ENCODE data around the gene ZNF853.
A peak's percentile ranks its signal among the peaks of the same experiment; 100 is the strongest.

Gene ZNF853

DNA sequence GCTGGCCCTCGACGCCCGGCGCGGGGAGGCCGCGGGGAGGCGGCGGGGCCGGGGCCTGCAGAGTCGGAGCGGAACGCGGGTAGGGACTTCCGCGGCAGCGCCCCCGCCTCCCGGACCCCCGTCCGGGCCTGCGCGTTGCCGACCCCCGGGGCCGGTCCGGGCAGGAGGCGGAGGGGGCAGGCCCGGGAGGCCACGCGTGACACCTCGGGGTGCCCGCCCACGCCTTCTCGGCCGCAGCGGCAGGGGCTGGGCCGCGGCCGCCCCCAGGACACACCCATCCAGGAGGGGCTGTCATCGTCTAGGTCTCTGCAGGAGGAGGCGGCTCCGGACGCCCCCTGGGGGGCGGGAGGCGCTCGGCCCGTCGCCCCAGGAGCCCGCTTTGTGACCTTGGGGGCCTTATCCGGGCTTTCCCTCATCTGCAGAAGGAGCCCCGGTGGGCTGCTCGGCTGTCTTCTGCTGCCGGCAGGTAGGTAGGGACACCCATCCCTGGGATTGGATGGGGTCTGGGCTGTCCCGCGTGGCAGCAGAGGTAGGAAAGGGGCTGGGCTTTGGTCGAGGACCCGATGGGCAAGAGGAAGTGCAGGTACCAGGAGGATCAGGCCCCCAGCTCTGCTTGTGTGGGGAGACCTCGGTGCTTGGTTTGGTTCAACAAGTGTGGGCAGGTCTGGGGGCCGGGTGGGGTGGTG is 22.3 kb downstream of the ZNF853 start:
- peak; percentile 20 to 50 (median 41) for DNase-seq

DNA sequence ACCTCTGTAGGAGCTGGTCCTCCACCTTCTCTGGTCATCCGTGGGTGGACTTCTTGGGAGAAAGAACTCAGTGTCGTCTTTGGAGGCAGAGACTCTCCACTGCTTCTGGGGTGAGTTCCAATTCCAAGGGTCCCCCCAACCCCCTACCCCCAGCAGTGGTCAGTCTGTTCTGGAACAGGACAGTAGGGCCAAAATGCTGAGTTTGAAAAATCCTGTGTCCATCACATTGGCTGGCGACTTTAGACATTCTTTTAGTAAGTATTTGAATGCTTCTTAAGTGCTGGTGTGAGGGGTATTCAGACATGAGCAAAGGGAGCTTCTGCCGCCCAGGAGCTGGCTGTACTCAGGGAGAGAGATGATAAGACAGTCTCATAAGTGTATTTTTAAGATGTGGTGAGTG is 23.6 kb downstream of the ZNF853 start:
- no peak for DNase-seq

DNA sequence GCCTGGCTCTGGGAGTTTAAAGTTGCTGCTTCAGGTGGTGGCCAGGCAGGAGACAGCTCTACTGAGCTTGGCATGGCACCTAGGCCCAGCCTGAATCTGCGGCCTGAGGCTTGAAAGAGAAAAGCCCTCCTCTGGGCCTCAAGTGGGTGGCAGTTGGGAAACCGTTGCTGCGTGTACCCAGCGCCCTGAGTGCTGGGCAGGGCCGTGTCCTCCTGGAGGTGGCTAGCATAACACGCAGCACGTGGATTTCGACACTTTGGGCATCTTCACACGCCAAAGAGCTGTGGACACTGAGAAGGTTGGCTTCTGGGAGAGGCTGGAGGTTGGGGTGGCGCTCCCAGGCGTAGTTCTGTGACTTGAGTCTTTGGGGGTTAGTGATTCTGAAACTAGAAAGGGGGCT is 24.2 kb downstream of the ZNF853 start:
- DNase-seq = no peak

DNA sequence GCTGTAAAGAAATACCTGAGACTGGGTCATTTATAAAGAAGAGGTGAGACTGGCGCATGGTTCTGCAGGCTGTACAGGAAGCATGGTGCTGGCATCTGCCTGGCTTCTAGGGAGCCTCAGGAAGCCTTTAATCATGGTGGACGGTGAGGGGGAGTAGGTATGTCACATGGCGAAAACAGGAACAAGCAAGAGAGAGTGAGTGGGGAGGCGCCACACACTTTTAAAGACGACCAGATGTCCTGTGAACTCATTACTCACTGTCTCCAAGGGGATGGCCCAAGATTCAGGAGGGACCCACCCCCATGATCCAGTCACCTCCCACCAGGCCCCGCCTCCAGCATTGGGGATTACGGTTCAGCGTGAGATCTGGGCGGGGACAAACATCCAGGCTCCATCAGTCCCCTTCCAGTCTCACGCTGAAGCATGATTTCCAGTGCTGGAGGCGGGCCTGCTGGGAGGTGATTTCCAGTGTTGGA is 24.9 kb downstream of the ZNF853 start:
- DNase-seq = no peak

DNA sequence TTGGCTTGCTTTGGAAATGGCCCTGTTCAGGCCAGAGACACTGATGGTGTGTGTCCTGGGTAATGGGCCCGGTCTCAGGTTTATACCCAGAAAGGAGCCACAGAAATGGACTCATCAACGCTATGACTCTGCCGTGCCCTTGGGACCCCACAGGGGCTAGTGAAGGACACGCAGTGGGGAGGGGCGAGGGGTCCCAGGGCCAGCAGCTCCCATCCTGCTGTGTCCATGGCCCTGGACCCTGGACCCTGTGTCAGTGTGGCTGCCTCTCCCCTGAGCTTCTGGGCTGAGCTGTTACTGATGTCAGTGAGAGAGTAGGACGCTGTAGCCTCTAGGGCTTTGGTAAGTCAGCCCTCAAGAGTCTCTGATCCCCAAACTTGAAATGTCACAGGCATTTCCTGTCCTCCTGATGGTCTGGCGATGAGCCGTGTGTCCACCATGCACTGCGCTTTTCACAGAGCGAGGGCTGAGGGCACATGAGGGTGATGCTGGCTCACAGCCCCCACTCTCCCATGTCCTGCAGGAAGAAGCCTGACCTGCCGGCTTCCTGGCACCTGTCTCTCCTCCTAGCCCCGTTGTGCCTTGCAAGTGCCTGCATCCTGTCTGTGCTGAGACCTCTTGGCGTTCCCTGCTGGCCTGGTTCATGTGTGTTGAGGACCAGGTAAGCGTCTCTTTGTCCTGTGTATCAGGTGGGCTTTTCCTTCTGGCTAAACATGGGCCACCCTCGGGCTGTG is 26.1 kb downstream of the ZNF853 start:
- no peak for DNase-seq

DNA sequence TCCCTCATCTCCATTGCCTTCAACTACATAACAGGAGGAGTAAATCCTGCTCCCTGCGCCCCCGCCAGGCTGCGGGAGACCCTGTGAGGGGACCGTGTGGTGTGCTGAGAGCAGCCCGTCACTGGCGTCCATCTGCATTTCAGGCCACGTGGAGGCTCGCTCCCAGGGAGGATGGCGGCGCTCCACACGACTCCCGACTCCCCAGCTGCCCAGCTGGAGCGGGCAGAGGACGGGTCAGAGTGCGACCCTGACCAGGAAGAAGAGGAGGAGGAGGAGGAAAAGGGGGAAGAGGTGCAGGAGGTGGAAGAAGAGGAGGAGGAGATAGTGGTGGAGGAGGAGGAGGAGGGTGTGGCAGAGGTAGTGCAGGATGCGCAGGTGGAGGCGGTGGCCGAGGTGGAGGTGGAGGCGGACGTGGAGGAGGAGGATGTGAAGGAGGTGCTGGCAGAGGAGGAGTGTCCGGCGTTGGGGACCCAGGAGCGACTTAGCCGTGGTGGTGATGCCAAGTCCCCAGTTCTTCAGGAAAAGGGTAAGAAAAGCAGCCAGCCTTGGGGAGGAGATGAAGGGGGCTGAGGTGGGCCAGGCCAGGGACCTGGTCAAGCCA is 26.9 kb downstream of the ZNF853 start:
- no peak for DNase-seq

DNA sequence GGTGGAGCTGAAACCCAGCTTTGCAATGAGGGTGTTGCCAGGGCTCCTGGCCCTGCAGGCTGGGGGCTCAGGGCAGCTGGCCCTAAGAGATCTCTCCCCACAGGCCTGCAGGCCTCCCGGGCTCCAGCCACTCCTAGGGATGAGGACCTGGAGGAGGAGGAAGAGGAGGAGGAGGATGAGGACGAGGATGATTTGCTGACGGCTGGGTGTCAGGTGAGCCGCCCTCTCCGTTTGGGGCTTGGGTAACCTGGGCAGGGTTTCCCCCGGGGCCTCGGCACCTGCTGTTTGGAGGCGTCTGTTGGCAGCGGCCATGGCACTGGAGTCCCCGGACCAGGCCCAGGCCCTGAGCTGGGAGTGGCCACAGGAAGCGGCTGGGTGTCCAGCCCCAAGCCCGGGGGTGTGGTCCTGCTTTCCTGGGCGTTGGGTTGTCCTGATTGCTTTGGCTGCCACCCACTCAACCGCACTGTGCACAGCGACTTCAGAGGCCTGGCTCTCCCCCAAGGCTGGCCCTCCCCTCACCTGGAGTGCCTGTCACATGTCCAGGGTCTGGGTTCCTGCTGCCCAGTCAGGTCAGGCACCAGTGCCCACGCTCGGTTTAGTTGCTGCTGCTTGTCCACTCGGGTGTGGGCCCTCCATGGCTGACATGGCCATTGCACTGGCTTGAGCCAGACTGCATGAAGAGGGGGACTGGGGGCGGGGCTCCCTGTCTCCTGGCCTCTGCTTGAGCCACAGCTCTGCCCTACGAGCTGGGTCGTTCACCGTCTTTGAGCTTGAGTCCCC is 27.6 kb downstream of the ZNF853 start:
- no peak for DNase-seq

DNA sequence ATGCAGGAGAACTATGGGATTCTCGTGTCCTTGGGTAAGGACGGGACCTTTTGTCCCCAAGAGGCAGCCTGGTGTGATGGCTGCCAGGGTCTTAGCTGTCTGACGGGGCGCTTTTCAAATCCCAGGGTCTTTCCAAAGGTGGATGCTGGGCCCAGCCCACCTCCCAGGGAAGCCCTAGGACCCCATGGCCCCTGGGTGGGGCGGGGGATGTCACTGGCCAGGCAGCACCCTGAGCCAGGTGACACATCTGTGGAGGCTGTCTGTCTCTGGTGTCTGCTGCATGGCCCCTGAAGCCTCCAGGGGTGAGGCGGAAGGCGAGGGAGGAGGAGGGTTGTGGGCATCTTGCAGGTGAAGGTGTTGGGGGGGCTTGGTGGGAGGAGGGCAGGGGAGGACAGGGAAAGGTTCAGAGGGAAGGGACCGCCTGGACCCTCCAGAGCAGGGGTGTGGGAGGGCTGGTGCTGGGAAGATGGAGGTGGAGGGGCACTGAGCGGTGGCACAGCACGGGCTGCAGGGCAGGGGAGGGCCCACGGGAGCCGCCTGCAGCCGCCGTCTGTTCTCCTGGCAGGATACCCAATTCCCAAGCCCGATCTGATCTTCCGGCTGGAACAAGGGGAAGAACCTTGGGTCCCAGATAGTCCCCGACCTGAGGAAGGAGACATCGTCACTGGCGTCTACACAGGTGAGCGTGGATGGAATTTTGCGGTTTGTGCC is 28.7 kb downstream of the ZNF853 start:
- DNase-seq = no peak

DNA sequence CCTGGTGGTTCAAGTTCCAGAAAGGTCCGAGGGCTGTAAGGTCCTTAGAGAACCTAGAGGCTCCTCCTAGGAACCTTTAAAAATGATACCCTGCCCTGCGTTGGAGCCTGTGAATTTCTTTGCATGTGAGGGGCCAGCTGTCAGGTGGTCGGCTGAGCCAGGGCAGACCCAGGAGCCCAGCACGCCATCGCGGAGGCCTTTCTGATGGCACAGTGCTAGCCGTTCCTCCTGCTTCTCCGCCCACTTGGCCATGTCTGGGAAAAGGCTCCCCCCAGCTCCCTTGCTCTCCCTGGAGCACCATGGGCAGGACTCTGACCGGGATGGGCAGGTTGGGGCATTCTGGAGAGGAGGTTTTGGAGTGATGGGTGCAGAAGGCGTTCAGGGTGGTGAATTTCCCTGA is 29.3 kb downstream of the ZNF853 start:
- no peak for DNase-seq

DNA sequence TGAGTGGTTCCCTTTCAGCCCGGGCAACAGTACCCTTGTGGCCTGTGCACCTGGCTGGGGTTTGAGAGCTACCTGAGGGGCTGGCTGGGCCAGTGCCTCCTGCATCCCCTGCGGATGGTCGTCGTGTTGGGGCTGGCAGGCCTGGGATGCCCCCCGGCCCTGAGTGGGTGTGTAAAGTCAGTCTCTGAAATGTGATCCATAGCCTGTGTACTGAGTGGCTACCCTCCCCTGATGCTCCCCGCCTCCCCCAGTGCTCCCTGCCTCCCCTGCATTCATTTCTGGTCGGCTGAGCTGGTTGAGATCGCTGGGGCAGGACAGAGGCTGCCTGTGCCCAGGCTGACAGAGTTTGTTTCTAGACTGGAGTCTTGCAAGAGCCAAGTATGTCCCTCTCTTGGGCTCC is 31.1 kb downstream of the ZNF853 start:
- no peak for DNase-seq

DNA sequence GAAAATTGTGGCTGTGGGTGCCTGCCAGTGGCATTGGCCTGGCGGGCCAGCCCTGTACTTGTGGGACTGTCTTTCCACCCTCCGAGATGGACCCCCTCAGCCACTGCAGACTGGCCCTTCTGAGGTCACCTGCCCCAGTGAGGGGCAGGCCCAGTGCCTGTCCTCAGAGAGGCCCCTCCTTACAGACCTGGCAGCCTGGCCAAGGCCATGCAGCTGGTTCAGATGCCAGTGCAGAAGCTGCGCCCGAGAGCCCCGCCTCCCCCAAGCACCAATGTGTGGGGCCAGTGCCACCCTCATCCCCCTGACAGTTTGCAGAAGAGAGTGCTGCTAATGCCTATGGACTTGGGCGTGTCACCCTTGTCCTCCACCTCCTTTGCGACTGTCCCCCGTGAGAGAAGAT is 31.7 kb downstream of the ZNF853 start:
- DNase-seq = no peak

DNA sequence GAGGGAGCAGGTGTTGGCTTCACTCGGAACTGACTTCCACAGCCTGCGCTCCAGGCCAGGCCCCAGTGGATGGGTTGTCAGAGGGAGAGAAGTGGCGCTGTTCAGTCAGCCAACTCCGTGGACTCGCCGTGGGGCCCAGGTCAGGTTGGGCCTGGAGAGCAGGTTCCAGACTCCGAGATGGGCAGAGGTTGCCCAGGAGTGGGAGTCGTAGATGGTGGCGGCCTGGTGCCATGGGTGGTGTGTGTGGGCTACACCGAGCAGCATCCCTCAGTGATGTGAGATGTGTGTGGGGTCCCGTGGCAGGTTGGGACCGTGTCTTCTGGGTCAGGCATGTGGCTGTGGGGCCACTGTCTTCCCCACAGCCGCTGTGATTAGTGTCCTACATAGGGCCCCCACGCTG is 32.1 kb downstream of the ZNF853 start:
- no peak for DNase-seq

DNA sequence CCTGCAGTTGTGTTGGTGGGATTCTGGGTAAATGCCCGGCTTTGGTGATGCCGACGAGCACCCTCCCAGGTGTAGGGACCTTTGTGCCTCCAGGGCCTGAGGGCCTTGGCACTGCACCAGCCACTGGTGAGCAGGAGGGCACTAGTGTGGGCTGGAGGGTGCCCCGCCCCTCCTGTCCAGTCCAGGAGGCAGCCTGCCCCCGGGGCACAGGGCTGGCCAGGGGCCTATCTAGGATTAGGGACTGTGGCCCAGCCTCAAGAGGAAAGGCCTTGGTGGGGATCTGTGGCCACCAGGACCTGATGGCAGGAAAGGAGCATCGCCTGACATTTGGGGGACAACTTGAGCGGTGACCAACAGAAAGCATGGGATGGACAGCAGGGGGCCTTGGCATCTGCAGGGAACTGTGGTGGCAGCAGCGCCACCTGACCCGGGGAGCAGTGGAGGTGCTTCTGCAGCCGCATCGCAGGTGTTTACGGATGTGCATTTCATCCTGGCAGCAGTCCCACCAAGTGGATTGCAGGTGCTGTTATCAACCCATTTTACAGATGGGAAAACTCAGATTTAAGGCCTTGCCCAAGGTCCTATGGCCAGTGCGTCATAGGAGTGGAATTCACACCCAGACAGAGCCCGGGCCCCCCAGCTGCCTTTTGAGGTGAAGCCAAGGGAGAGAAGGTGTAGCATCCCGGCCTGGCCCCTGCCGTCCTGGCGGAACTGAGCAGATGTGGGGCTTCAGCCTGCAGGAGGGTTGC is 32.8 kb downstream of the ZNF853 start:
- no peak for DNase-seq

DNA sequence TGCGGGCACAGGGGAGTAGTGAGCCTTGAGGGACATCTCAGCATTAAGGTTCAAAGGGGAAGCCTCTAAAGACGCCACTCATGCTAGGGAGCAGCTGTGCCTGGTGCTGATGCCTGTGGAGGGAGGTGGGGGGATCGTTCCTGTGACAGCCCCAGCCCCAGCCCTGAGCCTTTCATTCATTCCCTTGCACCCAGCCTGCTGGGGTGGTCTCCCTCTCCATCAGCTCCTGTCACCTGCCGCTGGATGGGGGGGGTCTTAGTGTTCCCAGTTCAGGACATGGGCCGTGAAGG is 33.4 kb downstream of the ZNF853 start:
- DNase-seq = no peak

DNA sequence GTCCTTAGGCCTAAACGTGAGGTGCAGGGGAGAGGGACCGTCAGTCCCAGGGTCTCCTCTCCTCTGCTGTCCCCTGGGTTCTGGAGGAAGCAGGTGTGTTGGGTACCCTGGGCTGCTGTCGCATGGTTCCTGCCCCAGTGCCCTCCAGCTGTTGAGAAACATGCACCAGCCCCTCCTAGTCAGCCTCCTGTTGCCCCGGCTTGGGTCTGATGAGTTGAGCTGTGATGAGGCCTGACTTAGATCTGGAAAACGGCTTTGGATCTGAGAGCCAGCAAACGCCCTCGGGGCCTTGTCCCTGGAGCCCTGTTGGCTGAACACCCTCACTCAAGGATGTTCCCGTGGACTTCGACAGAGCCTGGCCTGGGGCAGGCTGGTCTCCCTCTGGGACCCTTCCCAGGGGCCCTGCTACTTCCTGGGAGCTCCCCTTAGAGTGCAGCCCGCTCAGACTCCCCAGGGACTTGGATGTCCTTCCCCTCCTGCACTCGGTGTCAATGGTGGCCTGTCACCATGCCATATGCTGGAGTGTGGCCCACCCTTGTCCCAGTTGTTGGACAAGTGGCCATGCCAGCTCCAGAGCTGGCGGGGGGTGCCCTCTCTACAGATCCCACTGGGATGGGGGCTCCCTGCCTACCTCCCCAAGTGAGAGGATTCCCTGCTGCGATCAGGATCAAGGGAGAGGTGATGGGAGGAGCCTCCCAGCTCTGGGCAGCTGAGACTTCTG is 34.0 kb downstream of the ZNF853 start:
- DNase-seq = no peak

DNA sequence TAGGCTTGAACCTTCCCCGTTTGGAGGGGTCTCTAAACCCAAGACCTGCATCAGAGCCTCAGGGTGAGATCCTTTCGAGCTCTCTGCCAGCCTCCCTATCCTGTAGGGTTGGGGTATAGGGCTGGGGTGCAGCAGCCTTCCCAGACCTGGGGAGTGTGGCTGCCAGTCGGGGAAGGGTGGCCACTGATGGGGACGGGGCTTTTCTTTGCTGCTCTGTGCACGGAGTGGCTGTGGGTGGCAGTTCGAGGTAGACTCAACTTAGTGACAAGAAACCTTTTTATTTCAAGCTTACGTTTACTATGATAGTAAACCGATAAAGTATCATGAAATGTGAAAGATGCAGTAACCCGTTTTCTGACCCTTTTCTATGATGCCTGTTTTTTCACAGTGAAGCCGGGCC is 34.7 kb downstream of the ZNF853 start:
- no peak for DNase-seq

DNA sequence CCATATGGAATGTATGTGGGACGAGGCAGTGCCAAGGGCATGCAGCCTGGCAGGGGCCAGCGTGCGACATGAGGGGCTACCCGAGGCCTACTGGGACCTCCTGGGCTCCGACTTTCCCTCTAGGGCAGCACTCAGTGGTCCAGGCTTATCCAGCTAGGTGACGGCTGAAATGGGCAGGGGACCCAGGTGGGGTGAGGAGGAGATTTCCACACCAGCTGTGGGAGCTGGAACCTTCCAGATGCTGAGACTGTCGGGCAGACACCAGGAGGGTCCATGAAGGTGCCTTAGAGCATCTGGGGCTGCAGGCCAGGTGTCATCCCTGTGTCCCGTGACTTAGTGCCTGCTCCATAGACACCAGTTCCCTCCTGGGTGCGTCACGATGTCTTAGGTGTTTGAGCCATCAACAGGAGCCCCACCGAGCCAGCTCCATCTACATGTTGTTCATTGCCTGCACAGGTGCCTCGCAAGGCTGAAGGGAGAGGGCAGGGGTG is 35.2 kb downstream of the ZNF853 start:
- no peak for DNase-seq

DNA sequence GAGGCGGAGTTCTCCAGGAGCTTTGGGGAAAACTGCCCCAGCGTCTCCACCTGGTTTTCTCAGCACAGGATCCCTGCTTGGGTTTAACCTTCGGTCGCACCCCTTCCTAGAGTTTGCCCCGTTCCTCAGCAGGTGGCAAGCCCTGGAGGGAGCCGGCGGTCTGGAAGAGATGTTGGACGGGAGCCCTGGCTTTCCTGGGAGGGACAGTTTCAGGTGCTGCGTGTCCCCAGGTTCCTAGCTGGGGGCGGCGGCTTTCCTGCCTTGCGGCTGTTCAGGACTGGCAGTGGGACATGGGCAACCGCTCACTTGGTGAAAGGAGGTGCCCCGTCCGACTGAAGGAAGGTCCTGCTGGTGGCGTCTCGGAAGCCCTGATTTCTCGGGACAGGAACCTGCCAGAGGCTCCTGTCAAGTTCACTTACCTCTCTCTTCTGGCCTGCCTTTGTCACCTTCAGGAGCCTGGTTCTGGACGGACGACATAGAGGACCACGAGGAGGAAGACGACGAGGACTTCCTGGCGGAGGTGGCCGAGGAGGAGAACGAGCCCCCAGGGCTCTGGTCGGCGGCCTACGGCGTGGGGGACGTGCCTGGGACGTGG is 36.5 kb downstream of the ZNF853 start:
- no peak for DNase-seq

DNA sequence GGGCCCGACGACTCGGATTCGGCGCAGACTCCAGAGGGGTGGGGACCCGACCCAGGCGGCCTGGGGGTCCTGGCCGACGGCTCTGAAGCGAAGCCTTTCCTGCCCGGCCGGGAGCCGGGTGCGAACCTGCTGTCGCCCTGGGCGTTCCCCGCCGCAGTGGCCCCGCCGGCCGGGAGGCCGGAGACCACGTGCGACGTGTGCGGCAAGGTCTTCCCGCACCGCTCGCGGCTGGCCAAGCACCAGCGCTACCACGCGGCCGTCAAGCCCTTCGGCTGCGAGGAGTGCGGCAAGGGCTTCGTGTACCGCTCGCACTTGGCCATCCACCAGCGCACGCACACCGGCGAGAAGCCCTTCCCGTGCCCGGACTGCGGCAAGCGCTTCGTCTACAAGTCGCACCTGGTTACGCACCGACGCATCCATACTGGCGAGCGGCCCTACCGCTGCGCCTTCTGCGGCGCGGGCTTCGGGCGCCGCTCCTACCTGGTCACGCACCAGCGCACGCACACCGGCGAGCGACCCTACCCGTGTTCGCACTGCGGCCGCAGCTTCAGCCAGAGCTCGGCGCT is 37.1 kb downstream of the ZNF853 start:
- DNase-seq = no peak
